Panc1 (cell line): ENCODE data around the gene ALK. TPM values are rescaled to one million over a fixed set of nuclear protein-coding genes. Genes with fewer than 3 reads are reported as not detected.

Experiments used
- ATAC-seq: fragments of 200-7000 bp; cut with Tn5 transposase; 2 replicates; pipeline ENCODE4 v1.9.1; 2020; ENCODE audit warnings: mild to moderate bottlenecking, moderate library complexity
- BruUV-seq: library from RNA; stranded (reverse); fragments of 400-500 nt; replicated peaks from 2 replicates; lab custom pipeline; 2021; lab: Mats Ljungman, UMichigan
- CTCF ChIA-PET: fragments of 300-600 bp; sonication (Branson Sonifier 250); formaldehyde crosslinking; loops from one replicate; lab custom pipeline; 2022; ENCODE audit warnings: antibody characterized with exemption; lab: Charles Lee
- POLR2A ChIA-PET: fragments of 300-600 bp; sonication (Branson Sonifier 250); formaldehyde crosslinking; loops from one replicate; lab custom pipeline; 2022; ENCODE audit warnings: antibody characterized with exemption; lab: Charles Lee
- DNase-seq: peaks from one replicate; pipeline ENCODE4 v3.0.0-alpha.2; 2010; ENCODE audit warnings: low read depth, low spot score
- H3K27ac ChIP-seq: 2 replicates; pipeline ENCODE4 v1.5.1; 2011; ENCODE audit warnings: mild to moderate bottlenecking, low read length, inconsistent platforms
- H3K27me3 ChIP-seq: fragments of 200-500 bp; sonication (Bioruptor generic); 2 replicates; pipeline ENCODE4 v1.6.0; 2014; ENCODE audit warnings: low read length, inconsistent platforms; ENCODE audit not compliant: control insufficient read depth, insufficient read depth
- H3K36me3 ChIP-seq: fragments of 200-500 bp; sonication (Bioruptor generic); 2 replicates; pipeline ENCODE4 v1.5.1; 2014; ENCODE audit warnings: inconsistent platforms, mild to moderate bottlenecking, low read length, moderate library complexity; ENCODE audit not compliant: control insufficient read depth, insufficient read depth
- H3K4me1 ChIP-seq: 2 replicates; pipeline ENCODE4 v1.5.1; 2011; ENCODE audit warnings: inconsistent platforms, mild to moderate bottlenecking, low read length, moderate library complexity; ENCODE audit not compliant: control insufficient read depth, insufficient read depth
- H3K4me3 ChIP-seq, 2 experiments: 2 replicates each; pipeline ENCODE4 v1.5.1; 2011 to 2012; ENCODE audit warnings: low read depth in 2 of 2, low read length in 2 of 2, mild to moderate bottlenecking in 2 of 2, inconsistent platforms in 1 of 2, moderate library complexity in 1 of 2
- H3K9me3 ChIP-seq: fragments of 200-500 bp; sonication (Bioruptor generic); 2 replicates; pipeline ENCODE4 v1.5.1; 2014; ENCODE audit warnings: low read depth, mild to moderate bottlenecking, inconsistent platforms, low read length, moderate library complexity; ENCODE audit not compliant: control insufficient read depth, insufficient read depth
- POLR2AphosphoS5 ChIP-seq: IDR thresholded peaks from 2 replicates; pipeline ENCODE4 v1.6.1; 2012; ENCODE audit warnings: mild to moderate bottlenecking, low read depth, low read length, moderate library complexity
- SIN3A ChIP-seq: IDR thresholded peaks from 2 replicates; pipeline ENCODE4 v1.6.1; 2012; ENCODE audit warnings: low read depth, mild to moderate bottlenecking, low read length, moderate library complexity, borderline replicate concordance; ENCODE audit not compliant: insufficient read depth
- TCF7L2 ChIP-seq: IDR thresholded peaks from 2 replicates; pipeline ENCODE4 v1.6.1; 2011; ENCODE audit warnings: mild to moderate bottlenecking, low read depth, low read length, inconsistent platforms
- in situ Hi-C: cut with HindIII; loops from 2 replicates; pipeline ENCODE4 v1.10.0; 2016; ENCODE audit warnings: low sequenced_read_pairs, low pct_unique_long_range_greater_than_20kb
- intact Hi-C: fragments of 100-400 bp; cut with micrococcal nuclease; formaldehyde crosslinking; loops from one replicate; pipeline ENCODE4 v1.10.0; 2022; ENCODE audit not compliant: unreplicated experiment
- total RNA-seq: library from RNA; stranded (reverse); gene quantifications from one replicate; pipeline ENCODE4 v1.2.1, GENCODE V29; 2021; ENCODE audit not compliant: unreplicated experiment
- TF ChIP-seq, protein P1 (sequence below): fragments of 450-650 bp; IDR thresholded peaks from 2 replicates; pipeline ENCODE4 v1.5.1; 2017; ENCODE audit warnings: mild to moderate bottlenecking
- TF ChIP-seq, protein P2 (sequence below), 2 experiments: IDR thresholded peaks; 2 replicates each; pipeline ENCODE4 v1.6.1; 2011 to 2012; ENCODE audit warnings: low read depth in 2 of 2, control low read depth in 1 of 2, low read length in 1 of 2, mild to moderate bottlenecking in 1 of 2, moderate library complexity in 1 of 2; ENCODE audit not compliant: insufficient read depth in 1 of 2

Gene ALK
- total RNA-seq, 1 experiment from 2014 or later: not detected

DNA sequence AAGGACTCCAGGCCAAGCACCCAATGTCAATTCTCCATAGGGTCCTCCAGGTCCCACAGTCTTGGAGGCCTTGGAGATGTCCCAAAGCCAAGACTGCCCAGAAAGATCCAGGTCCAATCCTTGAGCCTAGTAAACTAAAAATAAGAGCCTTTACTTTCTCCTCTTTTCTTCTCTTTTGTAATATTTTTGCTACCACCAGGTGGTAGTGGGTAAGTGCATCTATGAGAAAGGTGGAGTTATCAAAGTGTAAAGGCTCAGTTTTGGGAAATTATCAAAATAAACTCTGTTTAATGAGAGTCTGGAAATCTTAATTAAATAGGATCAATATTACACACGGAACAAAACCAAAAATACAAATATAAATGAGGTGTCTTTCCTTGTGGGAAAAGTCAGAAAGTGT is 276.4 kb downstream of the ALK start:
- Histone ChIP-seq H3K4me1 (no peaks in the 10 kb centered on the region), H3K36me3 (no peaks in the 10 kb centered on the region), H3K4me3 (no peak overlapping the region), H3K27ac (no peak overlapping the region), H3K9me3 (no peaks in the 10 kb centered on the region), H3K27me3 (peaks cover 2% of the 10 kb centered on the region; the same call in 1 of the 2 replicates)
- BruUV-seq: no TSS peak
- DNase-seq (no peak), ATAC-seq (no peak)
- TF ChIP-seq, protein P1, sequence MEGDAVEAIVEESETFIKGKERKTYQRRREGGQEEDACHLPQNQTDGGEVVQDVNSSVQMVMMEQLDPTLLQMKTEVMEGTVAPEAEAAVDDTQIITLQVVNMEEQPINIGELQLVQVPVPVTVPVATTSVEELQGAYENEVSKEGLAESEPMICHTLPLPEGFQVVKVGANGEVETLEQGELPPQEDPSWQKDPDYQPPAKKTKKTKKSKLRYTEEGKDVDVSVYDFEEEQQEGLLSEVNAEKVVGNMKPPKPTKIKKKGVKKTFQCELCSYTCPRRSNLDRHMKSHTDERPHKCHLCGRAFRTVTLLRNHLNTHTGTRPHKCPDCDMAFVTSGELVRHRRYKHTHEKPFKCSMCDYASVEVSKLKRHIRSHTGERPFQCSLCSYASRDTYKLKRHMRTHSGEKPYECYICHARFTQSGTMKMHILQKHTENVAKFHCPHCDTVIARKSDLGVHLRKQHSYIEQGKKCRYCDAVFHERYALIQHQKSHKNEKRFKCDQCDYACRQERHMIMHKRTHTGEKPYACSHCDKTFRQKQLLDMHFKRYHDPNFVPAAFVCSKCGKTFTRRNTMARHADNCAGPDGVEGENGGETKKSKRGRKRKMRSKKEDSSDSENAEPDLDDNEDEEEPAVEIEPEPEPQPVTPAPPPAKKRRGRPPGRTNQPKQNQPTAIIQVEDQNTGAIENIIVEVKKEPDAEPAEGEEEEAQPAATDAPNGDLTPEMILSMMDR: 0 out of 2 replicates have a peak, but pooled peaks have one; percentile 4
- no peak for TF ChIP-seq SIN3A
- intact Hi-C loops: loop anchor here (10.0 kb wide), 1 partner anchor 200 kb away; no protein-coding TSS in a partner anchor
- ChIA-PET CTCF (no interaction called here), POLR2A (no interaction called here)
- in situ Hi-C loops: no loop called here

DNA sequence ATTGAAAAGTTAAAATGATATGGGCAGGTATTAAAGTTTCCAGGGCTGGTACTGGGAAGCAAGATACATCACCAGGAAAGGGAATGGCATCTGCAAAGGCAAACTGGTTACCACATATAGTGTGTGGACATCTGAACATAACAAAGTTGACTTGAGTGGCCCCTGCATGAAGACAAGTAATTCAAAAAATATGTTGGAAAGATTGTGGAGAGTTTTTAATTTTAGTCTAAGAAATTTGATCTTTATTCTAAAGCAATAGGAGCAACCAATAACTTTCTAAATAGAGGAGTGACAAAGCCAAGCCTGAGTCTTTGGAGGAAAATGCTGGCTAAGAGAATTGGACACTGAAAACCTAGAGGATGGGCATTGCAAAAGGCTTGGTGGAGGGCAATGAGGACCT is 278.2 kb downstream of the ALK start:
- no peak for DNase-seq
- ChIA-PET CTCF (no interaction called here), POLR2A (no interaction called here)
- Histone ChIP-seq H3K9me3 (no peaks in the 10 kb centered on the region), H3K27me3 (peaks cover 2% of the 10 kb centered on the region; the same call in 1 of the 2 replicates), H3K4me1 (no peaks in the 10 kb centered on the region), H3K4me3 (no peak overlapping the region), H3K27ac (no peak overlapping the region), H3K36me3 (no peaks in the 10 kb centered on the region)
- no peak for TF ChIP-seq POLR2AphosphoS5
- ATAC-seq: no peak
- no TSS peak for BruUV-seq
- intact Hi-C loops (loop anchor here (10.0 kb wide), 1 partner anchor 202 kb away; no protein-coding TSS in a partner anchor), in situ Hi-C loops (no loop called here)

DNA sequence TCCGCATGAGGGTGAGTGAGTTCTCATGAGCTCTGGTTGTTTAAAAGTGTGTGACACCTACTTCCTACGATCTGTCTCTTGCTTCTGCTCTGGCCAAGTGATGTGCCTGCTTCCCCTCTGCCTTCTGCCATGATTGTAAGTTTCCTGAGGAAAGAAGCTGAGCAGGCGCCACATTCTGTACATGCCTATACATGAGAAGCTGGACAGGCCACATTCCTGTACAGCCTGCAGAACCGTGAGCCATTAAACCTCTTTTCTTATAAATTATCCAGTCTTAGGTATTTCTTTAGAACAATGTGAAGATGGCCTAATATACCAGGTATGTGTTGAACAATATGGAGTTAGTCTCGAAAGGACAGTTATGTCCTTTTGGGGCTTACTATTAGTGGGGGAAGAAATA is 281.0 kb downstream of the ALK start:
- intact Hi-C loops (loop anchor here (10.0 kb wide), 1 partner anchor 204 kb away; no protein-coding TSS in a partner anchor), in situ Hi-C loops (no loop called here)
- no peak overlapping the region for H3K4me3 ChIP-seq
- CTCF ChIA-PET: no interaction called here
- no peaks in the 10 kb centered on the region for H3K4me1 ChIP-seq
- TF ChIP-seq, protein P1: no peak
- TF ChIP-seq, protein P2, sequence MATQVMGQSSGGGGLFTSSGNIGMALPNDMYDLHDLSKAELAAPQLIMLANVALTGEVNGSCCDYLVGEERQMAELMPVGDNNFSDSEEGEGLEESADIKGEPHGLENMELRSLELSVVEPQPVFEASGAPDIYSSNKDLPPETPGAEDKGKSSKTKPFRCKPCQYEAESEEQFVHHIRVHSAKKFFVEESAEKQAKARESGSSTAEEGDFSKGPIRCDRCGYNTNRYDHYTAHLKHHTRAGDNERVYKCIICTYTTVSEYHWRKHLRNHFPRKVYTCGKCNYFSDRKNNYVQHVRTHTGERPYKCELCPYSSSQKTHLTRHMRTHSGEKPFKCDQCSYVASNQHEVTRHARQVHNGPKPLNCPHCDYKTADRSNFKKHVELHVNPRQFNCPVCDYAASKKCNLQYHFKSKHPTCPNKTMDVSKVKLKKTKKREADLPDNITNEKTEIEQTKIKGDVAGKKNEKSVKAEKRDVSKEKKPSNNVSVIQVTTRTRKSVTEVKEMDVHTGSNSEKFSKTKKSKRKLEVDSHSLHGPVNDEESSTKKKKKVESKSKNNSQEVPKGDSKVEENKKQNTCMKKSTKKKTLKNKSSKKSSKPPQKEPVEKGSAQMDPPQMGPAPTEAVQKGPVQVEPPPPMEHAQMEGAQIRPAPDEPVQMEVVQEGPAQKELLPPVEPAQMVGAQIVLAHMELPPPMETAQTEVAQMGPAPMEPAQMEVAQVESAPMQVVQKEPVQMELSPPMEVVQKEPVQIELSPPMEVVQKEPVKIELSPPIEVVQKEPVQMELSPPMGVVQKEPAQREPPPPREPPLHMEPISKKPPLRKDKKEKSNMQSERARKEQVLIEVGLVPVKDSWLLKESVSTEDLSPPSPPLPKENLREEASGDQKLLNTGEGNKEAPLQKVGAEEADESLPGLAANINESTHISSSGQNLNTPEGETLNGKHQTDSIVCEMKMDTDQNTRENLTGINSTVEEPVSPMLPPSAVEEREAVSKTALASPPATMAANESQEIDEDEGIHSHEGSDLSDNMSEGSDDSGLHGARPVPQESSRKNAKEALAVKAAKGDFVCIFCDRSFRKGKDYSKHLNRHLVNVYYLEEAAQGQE (IDR thresholded peaks at IDR 0.05; ENCODE audit: insufficient read depth in 1 of 2, low read depth in 2 of 2, low read length in 1 of 2): no peak
- no peak for TF ChIP-seq SIN3A
- no peak for TF ChIP-seq TCF7L2
- TF ChIP-seq POLR2AphosphoS5: no peak
- H3K36me3 ChIP-seq: no peaks in the 10 kb centered on the region
- no peak for DNase-seq
- H3K27me3 ChIP-seq: peaks cover 5% of the 10 kb centered on the region
- no peaks in the 10 kb centered on the region for H3K9me3 ChIP-seq
- ATAC-seq: no peak
- no peak overlapping the region for H3K27ac ChIP-seq
- no TSS peak for BruUV-seq
- POLR2A ChIA-PET: no interaction called here
